ENCODE data around the gene UBE2G2.

DNA sequence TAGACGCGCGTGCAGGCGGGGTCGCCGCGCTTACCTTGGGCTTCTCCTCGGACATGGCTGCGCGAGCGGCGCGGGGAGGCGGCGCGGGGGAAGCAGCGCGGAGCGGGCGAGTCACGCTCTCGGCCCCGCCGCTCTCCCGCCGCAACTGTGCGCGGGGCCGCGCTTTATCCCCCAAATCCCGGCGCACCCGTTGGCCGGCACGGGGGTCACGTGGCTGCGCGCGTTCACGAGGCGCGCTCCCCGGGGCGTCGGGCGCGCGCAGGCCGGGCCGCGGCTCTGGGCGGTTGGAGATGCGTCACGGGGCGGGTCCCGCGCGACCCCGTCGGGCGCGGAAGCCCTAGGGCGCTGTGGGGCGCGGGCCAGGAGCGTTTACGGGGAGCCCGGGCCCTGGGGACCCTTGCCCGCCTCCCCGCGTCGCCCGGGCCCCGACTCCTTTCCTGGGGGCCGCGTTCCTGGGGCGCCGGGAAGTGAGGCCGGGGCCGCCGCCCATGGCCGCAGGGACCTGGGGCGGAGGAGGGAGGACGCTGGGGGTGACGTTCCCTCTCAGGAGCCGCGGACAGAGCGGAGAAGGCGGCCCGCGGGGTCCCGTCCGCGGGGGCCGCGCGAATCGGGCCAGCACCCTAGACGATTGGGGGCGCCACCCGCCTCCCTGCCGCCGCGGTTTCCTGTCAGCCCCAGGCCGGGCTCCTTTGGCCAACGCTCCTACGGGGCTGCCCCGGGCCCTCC lies 16.5 kb upstream of the UBE2G2 start, which contains the start of gene SUMO3:
- peak; percentile 54 to 92 (median 82) for TF ChIP-seq POLR2AphosphoS5 (IDR thresholded peaks at IDR 0.05)
- peak in 1 of 2 donors; percentile 23 for TF ChIP-seq POLR2A (IDR thresholded peaks at IDR 0.05)
- TF ChIP-seq, protein P1, sequence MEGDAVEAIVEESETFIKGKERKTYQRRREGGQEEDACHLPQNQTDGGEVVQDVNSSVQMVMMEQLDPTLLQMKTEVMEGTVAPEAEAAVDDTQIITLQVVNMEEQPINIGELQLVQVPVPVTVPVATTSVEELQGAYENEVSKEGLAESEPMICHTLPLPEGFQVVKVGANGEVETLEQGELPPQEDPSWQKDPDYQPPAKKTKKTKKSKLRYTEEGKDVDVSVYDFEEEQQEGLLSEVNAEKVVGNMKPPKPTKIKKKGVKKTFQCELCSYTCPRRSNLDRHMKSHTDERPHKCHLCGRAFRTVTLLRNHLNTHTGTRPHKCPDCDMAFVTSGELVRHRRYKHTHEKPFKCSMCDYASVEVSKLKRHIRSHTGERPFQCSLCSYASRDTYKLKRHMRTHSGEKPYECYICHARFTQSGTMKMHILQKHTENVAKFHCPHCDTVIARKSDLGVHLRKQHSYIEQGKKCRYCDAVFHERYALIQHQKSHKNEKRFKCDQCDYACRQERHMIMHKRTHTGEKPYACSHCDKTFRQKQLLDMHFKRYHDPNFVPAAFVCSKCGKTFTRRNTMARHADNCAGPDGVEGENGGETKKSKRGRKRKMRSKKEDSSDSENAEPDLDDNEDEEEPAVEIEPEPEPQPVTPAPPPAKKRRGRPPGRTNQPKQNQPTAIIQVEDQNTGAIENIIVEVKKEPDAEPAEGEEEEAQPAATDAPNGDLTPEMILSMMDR (IDR thresholded peaks at IDR 0.05): no peak
